22Rv1 (cell line): ENCODE measurements around the gene POC1B.

ENCODE experiments used
- CTCF ChIP-seq: fragments of 450-650 bp; IDR thresholded peaks from 2 replicates; pipeline ENCODE4 v1.5.1; 2017; ENCODE audit warnings: mild to moderate bottlenecking
- ZFX ChIP-seq: fragments of 450-650 bp; IDR thresholded peaks from 2 replicates; pipeline ENCODE4 v1.6.1; 2017; ENCODE audit warnings: antibody characterized with exemption, borderline replicate concordance

GRCh38 chr12:89416049-89416792, 109.6 kb downstream of the POC1B start:
- TF ChIP-seq CTCF (no peak), ZFX (no peak)
